Lower lobe of right lung (tissue), 2 donors: ENCODE measurements around the gene EIF3M. TPM values are rescaled to one million over a fixed set of nuclear protein-coding genes. Genes with fewer than 3 reads are reported as not detected.

ENCODE experiments used
- ATAC-seq, 2 donors: fragments of 200-7000 bp; cut with Tn5 transposase; one replicate each; pipeline ENCODE4 v1.9.1; 2020 to 2022; ENCODE audit warnings: mild to moderate bottlenecking in 2 of 2, moderate library complexity in 2 of 2
- DNase-seq: peaks from one replicate; pipeline ENCODE4 v3.0.0-alpha.2; 2020
- H3K27ac ChIP-seq: fragments of 200-600 bp; one replicate; pipeline ENCODE4 v1.8.0; 2022
- H3K27me3 ChIP-seq: fragments of 200-600 bp; one replicate; pipeline ENCODE4 v1.8.0; 2022; ENCODE audit warnings: low read depth
- H3K36me3 ChIP-seq: fragments of 200-600 bp; one replicate; pipeline ENCODE4 v1.8.0; 2022; ENCODE audit warnings: mild to moderate bottlenecking
- H3K4me1 ChIP-seq: fragments of 200-600 bp; one replicate; pipeline ENCODE4 v1.8.0; 2022
- H3K4me3 ChIP-seq: fragments of 200-600 bp; one replicate; pipeline ENCODE4 v1.8.0; 2022; ENCODE audit warnings: mild to moderate bottlenecking
- H3K9me3 ChIP-seq: fragments of 200-600 bp; one replicate; pipeline ENCODE4 v1.8.0; 2022
- intact Hi-C: fragments of 100-400 bp; cut with DNase I; formaldehyde crosslinking; loops from one replicate; pipeline ENCODE4 v1.11.0; 2022
- total RNA-seq: library from RNA; stranded (reverse); fragmentation: NEBNext Ultra II Directional; extraction: Animal tissue kit (Norgen Biotek cat#: 25700); gene quantifications from one replicate; pipeline ENCODE4 v1.2.1, GENCODE V29; 2021
- TF ChIP-seq, protein P1 (sequence below): fragments of 200-600 bp; IDR thresholded peaks from one replicate; pipeline ENCODE4 v1.8.0; 2022; ENCODE audit warnings: antibody characterized with exemption, mild to moderate bottlenecking
- donor health status: DM: no; HTN: yes; CAD: no; lungs with severe emphysema.

Gene EIF3M
- total RNA-seq, 1 donor from 2014 or later, result 162 TPM

GRCh38 chr11:32567154-32567553 lies 16.5 kb upstream of the EIF3M start:
- ATAC-seq, result no peak
- no peak overlapping the region for H3K4me3 ChIP-seq

DNA sequence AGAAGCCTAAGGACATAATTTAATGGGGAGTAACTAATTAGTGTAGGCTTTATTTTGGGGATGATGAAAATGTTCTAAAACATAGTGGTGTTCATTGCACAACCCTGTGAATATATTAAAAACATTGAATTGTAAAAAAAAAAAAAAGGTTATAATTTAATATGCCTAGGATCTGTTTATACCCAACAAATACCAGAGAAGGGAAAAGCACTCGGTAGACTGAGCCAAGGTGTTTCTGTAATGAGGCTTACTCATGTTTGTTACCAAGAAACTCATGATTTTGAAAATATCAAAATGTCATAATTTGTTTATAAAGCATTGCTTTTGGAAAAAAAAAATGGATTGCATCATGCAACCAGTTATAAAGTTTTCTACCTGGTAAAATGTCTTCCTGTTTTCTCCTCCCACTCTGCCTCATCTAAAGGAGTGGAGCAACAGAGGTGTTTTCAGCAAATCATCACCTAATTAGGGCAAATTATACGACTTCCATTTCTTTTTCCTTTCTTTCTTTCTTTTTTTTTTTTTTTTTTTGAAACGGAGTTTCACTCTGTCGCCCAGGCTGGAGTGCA lies 14.2 kb upstream of the EIF3M start:
- no peak for DNase-seq
- H3K27me3 ChIP-seq, result peaks cover 18% of the 10 kb centered on the region
- H3K27ac ChIP-seq, result no peak overlapping the region
- TF ChIP-seq, protein P1, sequence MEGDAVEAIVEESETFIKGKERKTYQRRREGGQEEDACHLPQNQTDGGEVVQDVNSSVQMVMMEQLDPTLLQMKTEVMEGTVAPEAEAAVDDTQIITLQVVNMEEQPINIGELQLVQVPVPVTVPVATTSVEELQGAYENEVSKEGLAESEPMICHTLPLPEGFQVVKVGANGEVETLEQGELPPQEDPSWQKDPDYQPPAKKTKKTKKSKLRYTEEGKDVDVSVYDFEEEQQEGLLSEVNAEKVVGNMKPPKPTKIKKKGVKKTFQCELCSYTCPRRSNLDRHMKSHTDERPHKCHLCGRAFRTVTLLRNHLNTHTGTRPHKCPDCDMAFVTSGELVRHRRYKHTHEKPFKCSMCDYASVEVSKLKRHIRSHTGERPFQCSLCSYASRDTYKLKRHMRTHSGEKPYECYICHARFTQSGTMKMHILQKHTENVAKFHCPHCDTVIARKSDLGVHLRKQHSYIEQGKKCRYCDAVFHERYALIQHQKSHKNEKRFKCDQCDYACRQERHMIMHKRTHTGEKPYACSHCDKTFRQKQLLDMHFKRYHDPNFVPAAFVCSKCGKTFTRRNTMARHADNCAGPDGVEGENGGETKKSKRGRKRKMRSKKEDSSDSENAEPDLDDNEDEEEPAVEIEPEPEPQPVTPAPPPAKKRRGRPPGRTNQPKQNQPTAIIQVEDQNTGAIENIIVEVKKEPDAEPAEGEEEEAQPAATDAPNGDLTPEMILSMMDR, result no peak
- intact Hi-C loops, result no loop called here
- no peaks in the 10 kb centered on the region for H3K36me3 ChIP-seq
- H3K9me3 ChIP-seq, result no peaks in the 10 kb centered on the region
- no peaks in the 10 kb centered on the region for H3K4me1 ChIP-seq
- H3K4me3 ChIP-seq, result no peak overlapping the region
- no peak for ATAC-seq

More at GRCh38 chr11:32567154-32567553, 16.5 kb upstream of the EIF3M start:
- Histone ChIP-seq H3K27me3 (peaks cover 9% of the 10 kb centered on the region), H3K9me3 (no peaks in the 10 kb centered on the region), H3K36me3 (no peaks in the 10 kb centered on the region), H3K27ac (no peak overlapping the region), H3K4me1 (no peaks in the 10 kb centered on the region)
- DNase-seq, result no peak
- TF ChIP-seq, protein P1, result no peak
- intact Hi-C loops, result no loop called here

DNA sequence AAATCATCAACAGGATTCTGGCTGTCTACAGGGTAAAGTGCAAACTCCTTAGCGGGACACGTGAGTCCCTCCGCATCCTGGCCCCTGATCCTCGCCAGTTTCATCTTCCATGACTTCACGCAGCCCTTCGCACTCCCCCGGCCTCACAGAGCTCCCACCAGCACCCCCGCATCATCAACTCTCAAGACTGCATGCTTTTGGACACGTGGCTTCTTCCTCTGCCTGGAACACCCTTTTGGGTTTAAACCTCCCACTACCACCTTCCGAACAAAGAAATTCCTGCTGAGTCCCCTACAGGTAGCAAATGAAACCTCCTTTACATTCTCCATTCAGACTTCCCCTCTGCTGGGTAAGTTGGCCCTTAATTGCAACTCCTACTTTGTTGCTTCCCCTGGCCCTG lies 12.6 kb upstream of the EIF3M start:
- Histone ChIP-seq H3K4me1 (no peaks in the 10 kb centered on the region), H3K27me3 (peaks cover 18% of the 10 kb centered on the region), H3K4me3 (no peak overlapping the region), H3K9me3 (no peaks in the 10 kb centered on the region), H3K27ac (no peak overlapping the region), H3K36me3 (no peaks in the 10 kb centered on the region)
- TF ChIP-seq, protein P1, result no peak
- intact Hi-C loops, result no loop called here
- DNase-seq (no peak), ATAC-seq (no peak)

GRCh38 chr11:32573228-32573627 lies 10.4 kb upstream of the EIF3M start:
- Histone ChIP-seq H3K4me1 (no peaks in the 10 kb centered on the region), H3K27ac (no peak overlapping the region), H3K36me3 (no peaks in the 10 kb centered on the region), H3K27me3 (peaks cover 16% of the 10 kb centered on the region), H3K9me3 (no peaks in the 10 kb centered on the region), H3K4me3 (no peak overlapping the region)
- TF ChIP-seq, protein P1, result no peak
- intact Hi-C loops, result no loop called here
- ATAC-seq, result no peak
- DNase-seq, result no peak

DNA sequence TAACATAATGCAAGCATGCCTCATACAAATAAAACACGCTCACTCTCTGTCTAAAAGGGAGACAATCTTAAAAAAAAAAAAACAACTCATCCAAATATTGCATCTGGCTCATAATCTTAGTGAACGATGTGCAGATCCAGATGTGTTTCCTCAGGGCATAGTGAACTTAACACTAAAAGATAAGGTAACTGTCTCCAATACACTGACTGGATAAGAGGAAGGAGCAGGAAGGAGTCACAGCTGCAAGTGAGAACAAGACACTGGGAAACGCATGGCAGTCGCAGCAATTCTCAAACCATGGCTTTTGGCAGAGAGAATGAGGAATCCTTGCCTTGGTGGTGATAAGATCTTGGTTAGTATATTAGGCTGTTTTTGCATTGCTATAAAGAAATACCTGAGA lies 9.2 kb upstream of the EIF3M start:
- H3K36me3 ChIP-seq, result no peaks in the 10 kb centered on the region
- intact Hi-C loops, result no loop called here
- no peak overlapping the region for H3K27ac ChIP-seq
- H3K4me1 ChIP-seq, result no peaks in the 10 kb centered on the region
- TF ChIP-seq, protein P1, result no peak
- no peak for ATAC-seq
- no peaks in the 10 kb centered on the region for H3K9me3 ChIP-seq
- no peak for DNase-seq
- H3K4me3 ChIP-seq, result no peak overlapping the region
- peaks cover 16% of the 10 kb centered on the region for H3K27me3 ChIP-seq
